H9 (cell line): ENCODE data around the gene KAT6B. TPM values are rescaled to one million over a fixed set of nuclear protein-coding genes. Genes with fewer than 3 reads are reported as not detected.

Experiments
- DNase-seq: peaks from one replicate; pipeline ENCODE4 v3.0.0-alpha.2; 2017
- H2AFZ ChIP-seq: one replicate; pipeline ENCODE4 v1.6.1; 2013; ENCODE audit warnings: mild to moderate bottlenecking, low read length, control low read depth, moderate library complexity
- H2AK5ac ChIP-seq: 2 replicates; pipeline ENCODE4 v1.6.1; 2013; ENCODE audit warnings: low read length, control low read depth, mixed read lengths; ENCODE audit not compliant: insufficient read length
- H2BK120ac ChIP-seq: one replicate; pipeline ENCODE4 v1.6.1; 2013; ENCODE audit warnings: low read depth, mild to moderate bottlenecking, low read length, control low read depth, inconsistent platforms; ENCODE audit not compliant: poor library complexity, severe bottlenecking
- H2BK12ac ChIP-seq: 2 replicates; pipeline ENCODE4 v1.6.1; 2013; ENCODE audit warnings: low read length, control low read depth, mixed read lengths, low read depth; ENCODE audit not compliant: insufficient read length
- H2BK15ac ChIP-seq: 2 replicates; pipeline ENCODE4 v1.6.1; 2013; ENCODE audit warnings: low read depth, low read length, control low read depth
- H2BK20ac ChIP-seq: one replicate; pipeline ENCODE4 v1.6.1; 2013; ENCODE audit warnings: low read depth, mild to moderate bottlenecking, low read length, control low read depth, inconsistent platforms; ENCODE audit not compliant: poor library complexity, severe bottlenecking
- H2BK5ac ChIP-seq: 2 replicates; pipeline ENCODE4 v1.6.1; 2013; ENCODE audit warnings: low read length, control low read depth, mixed read lengths; ENCODE audit not compliant: insufficient read length
- H3K14ac ChIP-seq: 2 replicates; pipeline ENCODE4 v1.6.1; 2013; ENCODE audit warnings: low read length, control low read depth; ENCODE audit not compliant: insufficient read depth
- H3K18ac ChIP-seq: 2 replicates; pipeline ENCODE4 v1.6.1; 2013; ENCODE audit warnings: low read depth, mild to moderate bottlenecking, mixed read lengths, low read length, control low read depth; ENCODE audit not compliant: insufficient read length
- H3K23ac ChIP-seq: 2 replicates; pipeline ENCODE4 v1.6.1; 2013; ENCODE audit warnings: low read length, control low read depth, mixed read lengths, low read depth; ENCODE audit not compliant: insufficient read length
- H3K23me2 ChIP-seq: 2 replicates; pipeline ENCODE4 v1.6.1; 2013; ENCODE audit warnings: low read depth, mild to moderate bottlenecking, mixed read lengths, low read length, control low read depth; ENCODE audit not compliant: insufficient read length, poor library complexity, severe bottlenecking
- H3K27ac ChIP-seq: 2 replicates; pipeline ENCODE4 v1.5.1; 2013; ENCODE audit warnings: low read length, control low read depth, mixed read lengths, low read depth; ENCODE audit not compliant: insufficient read length
- H3K27me3 ChIP-seq: 2 replicates; pipeline ENCODE4 v1.6.1; 2013; ENCODE audit warnings: low read length, control low read depth, inconsistent platforms; ENCODE audit not compliant: insufficient read depth
- H3K4ac ChIP-seq: 2 replicates; pipeline ENCODE4 v1.6.1; 2013; ENCODE audit warnings: low read depth, mild to moderate bottlenecking, control low read depth, inconsistent platforms, low read length, moderate library complexity
- H3K4me1 ChIP-seq: 2 replicates; pipeline ENCODE4 v1.6.1; 2013; ENCODE audit warnings: low read length, control low read depth, inconsistent platforms; ENCODE audit not compliant: insufficient read depth
- H3K4me2 ChIP-seq: 2 replicates; pipeline ENCODE4 v1.6.1; 2013; ENCODE audit warnings: low read length, control low read depth, mixed read lengths; ENCODE audit not compliant: insufficient read length, insufficient read depth
- H3K56ac ChIP-seq: 2 replicates; pipeline ENCODE4 v1.6.1; 2013; ENCODE audit warnings: low read depth, mild to moderate bottlenecking, mixed read lengths, low read length, control low read depth; ENCODE audit not compliant: insufficient read length
- H3K79me1 ChIP-seq: 2 replicates; pipeline ENCODE4 v1.6.1; 2013; ENCODE audit warnings: low read depth, mild to moderate bottlenecking, moderate library complexity, low read length, control low read depth, inconsistent platforms; ENCODE audit not compliant: insufficient read depth, poor library complexity, severe bottlenecking
- H3K79me2 ChIP-seq: 2 replicates; pipeline ENCODE4 v1.6.1; 2013; ENCODE audit warnings: low read length, control low read depth, inconsistent platforms; ENCODE audit not compliant: insufficient read depth
- H3K9ac ChIP-seq: 2 replicates; pipeline ENCODE4 v1.6.1; 2013; ENCODE audit warnings: low read length, control low read depth, mixed read lengths; ENCODE audit not compliant: insufficient read length; ENCODE audit errors: extremely low read depth
- H3K9me3 ChIP-seq: one replicate; pipeline ENCODE4 v1.6.1; 2013; ENCODE audit warnings: low read depth, low read length, inconsistent platforms; ENCODE audit not compliant: control insufficient read depth
- H3T11ph ChIP-seq: one replicate; pipeline ENCODE4 v1.6.1; 2013; ENCODE audit warnings: mild to moderate bottlenecking, low read length, control low read depth, inconsistent platforms
- H4K20me1 ChIP-seq: one replicate; pipeline ENCODE4 v1.6.1; 2013; ENCODE audit not compliant: control insufficient read depth, insufficient read length, insufficient read depth
- H4K5ac ChIP-seq: 2 replicates; pipeline ENCODE4 v1.6.1; 2013; ENCODE audit warnings: low read depth, mild to moderate bottlenecking, mixed read lengths, low read length, control low read depth; ENCODE audit not compliant: insufficient read length
- H4K8ac ChIP-seq: replicated peaks from 2 replicates; pipeline ENCODE4 v1.6.1; 2013; ENCODE audit warnings: low read length, control low read depth, mixed read lengths, low read depth; ENCODE audit not compliant: insufficient read length
- H4K91ac ChIP-seq: 2 replicates; pipeline ENCODE4 v1.6.1; 2013; ENCODE audit warnings: low read depth, mild to moderate bottlenecking, moderate library complexity, mixed read lengths, low read length, control low read depth; ENCODE audit not compliant: insufficient read length
- H3K27ac Mint-ChIP-seq, 3 experiments: 2 replicates in 2 of 3; 3 replicates in 1 of 3; pipeline ENCODE4 v1.8.0; 2020 to 2021; ENCODE audit warnings: mixed read lengths in 3 of 3, mild to moderate bottlenecking in 1 of 3, moderate library complexity in 1 of 3
- H3K27me3 Mint-ChIP-seq: 2 replicates; pipeline ENCODE4 v1.8.0; 2021; ENCODE audit warnings: low read depth, mild to moderate bottlenecking, moderate library complexity, mixed read lengths
- H3K36me3 Mint-ChIP-seq, 3 experiments: 2 replicates in 2 of 3; 3 replicates in 1 of 3; pipeline ENCODE4 v1.8.0; 2020 to 2021; ENCODE audit warnings: low read depth in 3 of 3, mixed read lengths in 3 of 3; ENCODE audit not compliant: insufficient read depth in 1 of 3
- H3K4me1 Mint-ChIP-seq, 2 experiments: 2 replicates each; pipeline ENCODE4 v1.8.0; 2020; ENCODE audit warnings: mixed read lengths in 2 of 2
- H3K4me3 Mint-ChIP-seq, 2 experiments: 2 replicates in 1 of 2; 3 replicates in 1 of 2; pipeline ENCODE4 v1.8.0; 2020 to 2021; ENCODE audit warnings: mild to moderate bottlenecking in 2 of 2, mixed read lengths in 2 of 2, moderate library complexity in 1 of 2
- H3K9me3 Mint-ChIP-seq, 2 experiments: 2 replicates in 1 of 2; 3 replicates in 1 of 2; pipeline ENCODE4 v1.8.0; 2020; ENCODE audit warnings: mild to moderate bottlenecking in 2 of 2, mixed read lengths in 2 of 2, moderate library complexity in 1 of 2
- WGBS: extraction: QIAGEN DNeasy Blood & Tissue Kit; methylation state at CpG from one replicate; pipeline ENCODE4 v1.1.7; 2013; ENCODE audit warnings: missing lambda C conversion rate, low lambda C conversion rate, mixed read lengths; ENCODE audit not compliant: insufficient read length; ENCODE audit errors: extremely low coverage; 5-methylcytosine and 5-hydroxymethylcytosine counted together
- total RNA-seq: library from RNA; stranded (reverse); gene quantifications from 2 replicates; pipeline ENCODE4 v1.2.1, GENCODE V29; 2021
- TF ChIP-seq, protein P1 (sequence below): fragments of 200-600 bp; sonication (generic); conservative IDR thresholded peaks from 3 replicates; pipeline ENCODE4 v1.8.0; 2021; ENCODE audit warnings: antibody characterized with exemption, mild to moderate bottlenecking

The KAT6B gene
- total RNA-seq, 1 experiment from 2014 or later: 34.2 TPM

GRCh38 chr10:75008952-75009351 is 182.6 kb downstream of the KAT6B start:
- H3T11ph ChIP-seq: no peak overlapping the region
- no peak overlapping the region for H3K23ac ChIP-seq
- WGBS: no CpG with 5 or more reads among the region's 1 CpG
- H3K18ac ChIP-seq: no peak overlapping the region
- no peaks in the 10 kb centered on the region for H3K79me1 ChIP-seq
- H2AK5ac ChIP-seq: no peak overlapping the region
- TF ChIP-seq, protein P1, sequence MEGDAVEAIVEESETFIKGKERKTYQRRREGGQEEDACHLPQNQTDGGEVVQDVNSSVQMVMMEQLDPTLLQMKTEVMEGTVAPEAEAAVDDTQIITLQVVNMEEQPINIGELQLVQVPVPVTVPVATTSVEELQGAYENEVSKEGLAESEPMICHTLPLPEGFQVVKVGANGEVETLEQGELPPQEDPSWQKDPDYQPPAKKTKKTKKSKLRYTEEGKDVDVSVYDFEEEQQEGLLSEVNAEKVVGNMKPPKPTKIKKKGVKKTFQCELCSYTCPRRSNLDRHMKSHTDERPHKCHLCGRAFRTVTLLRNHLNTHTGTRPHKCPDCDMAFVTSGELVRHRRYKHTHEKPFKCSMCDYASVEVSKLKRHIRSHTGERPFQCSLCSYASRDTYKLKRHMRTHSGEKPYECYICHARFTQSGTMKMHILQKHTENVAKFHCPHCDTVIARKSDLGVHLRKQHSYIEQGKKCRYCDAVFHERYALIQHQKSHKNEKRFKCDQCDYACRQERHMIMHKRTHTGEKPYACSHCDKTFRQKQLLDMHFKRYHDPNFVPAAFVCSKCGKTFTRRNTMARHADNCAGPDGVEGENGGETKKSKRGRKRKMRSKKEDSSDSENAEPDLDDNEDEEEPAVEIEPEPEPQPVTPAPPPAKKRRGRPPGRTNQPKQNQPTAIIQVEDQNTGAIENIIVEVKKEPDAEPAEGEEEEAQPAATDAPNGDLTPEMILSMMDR: no peak
- no peak overlapping the region for H4K91ac ChIP-seq
- H2BK15ac ChIP-seq: no peak overlapping the region
- H2AFZ ChIP-seq: no peak overlapping the region
- no peak overlapping the region for H3K56ac ChIP-seq
- Mint-ChIP-seq H3K27ac (no peak overlapping the region), H3K9me3 (no peaks in the 10 kb centered on the region), H3K4me3 (no peak overlapping the region), H3K4me1 (peaks cover 2 to 3% of the 10 kb centered on the region in 2 experiments), H3K27me3 (no peaks in the 10 kb centered on the region), H3K36me3 (peaks cover 0 to 7% (median 0%) of the 10 kb centered on the region in 3 experiments; a peak in 3 of 7 replicates)
- H2BK120ac ChIP-seq: no peak overlapping the region
- H3K27me3 ChIP-seq: no peaks in the 10 kb centered on the region
- no peaks in the 10 kb centered on the region for H4K20me1 ChIP-seq
- H3K14ac ChIP-seq: no peak overlapping the region
- no peak overlapping the region for H2BK12ac ChIP-seq
- no peaks in the 10 kb centered on the region for H3K79me2 ChIP-seq
- H3K4me2 ChIP-seq: no peak overlapping the region
- no peak overlapping the region for H2BK20ac ChIP-seq
- H3K27ac ChIP-seq: no peak overlapping the region
- no peak overlapping the region for H4K5ac ChIP-seq
- no peaks in the 10 kb centered on the region for H3K9me3 ChIP-seq
- no peak overlapping the region for H3K4ac ChIP-seq
- H3K4me1 ChIP-seq: no peaks in the 10 kb centered on the region
- H2BK5ac ChIP-seq: no peak overlapping the region
- no peak for DNase-seq
- no peak overlapping the region for H4K8ac ChIP-seq
- H3K23me2 ChIP-seq: no peaks in the 10 kb centered on the region
- H3K9ac ChIP-seq: no peak overlapping the region
